HG03280 (cell line): ENCODE results near the gene ACKR2.

ENCODE experiments used
- ATAC-seq: cut with Tn5 transposase; IDR thresholded peaks from one replicate; pipeline ENCODE4 v1.9.1; 2021; ENCODE audit warnings: mild to moderate bottlenecking, moderate library complexity; ENCODE audit not compliant: unreplicated experiment

ACKR2 gene

GRCh38 chr3:42853739-42854302 is 44.6 kb downstream of the ACKR2 start:
- ATAC-seq: no peak

- ATAC-seq: no peak
Observed at GRCh38 chr3:42855219-42855546, 45.9 kb downstream of the ACKR2 start.

GRCh38 chr3:42855547-42856380 is 46.5 kb downstream of the ACKR2 start:
- no peak for ATAC-seq

- ATAC-seq: no peak
Observed at GRCh38 chr3:42856544-42856943, 47.3 kb downstream of the ACKR2 start.

GRCh38 chr3:42864321-42864950 is 55.2 kb downstream of the ACKR2 start:
- ATAC-seq: no peak

GRCh38 chr3:42865256-42865655 is 56.0 kb downstream of the ACKR2 start:
- no peak for ATAC-seq

GRCh38 chr3:42867138-42867537 is 57.9 kb downstream of the ACKR2 start:
- no peak for ATAC-seq

- no peak for ATAC-seq
Observed at GRCh38 chr3:42868841-42869240, 59.6 kb downstream of the ACKR2 start.

- ATAC-seq: no peak
Observed at GRCh38 chr3:42871592-42872196, 62.4 kb downstream of the ACKR2 start.

- ATAC-seq: no peak
Observed at GRCh38 chr3:42872718-42873117, 63.5 kb downstream of the ACKR2 start.

- no peak for ATAC-seq
Observed at GRCh38 chr3:42873221-42873982, 64.2 kb downstream of the ACKR2 start.

- no peak for ATAC-seq
Observed at GRCh38 chr3:42874749-42875148, 65.5 kb downstream of the ACKR2 start.

GRCh38 chr3:42875325-42876151 is 66.3 kb downstream of the ACKR2 start, which contains the start of gene CYP8B1:
Gene CYP8B1 (minus strand): TSS chr3:42875879. CDS start chr3:42875816, 63 bp downstream.
- no peak for ATAC-seq

GRCh38 chr3:42876401-42876800 is 67.2 kb downstream of the ACKR2 start:
- ATAC-seq: no peak

- no peak for ATAC-seq
Observed at GRCh38 chr3:42876940-42877720, 67.9 kb downstream of the ACKR2 start.

GRCh38 chr3:42877881-42878280 is 68.6 kb downstream of the ACKR2 start:
- no peak for ATAC-seq

- ATAC-seq: no peak
Observed at GRCh38 chr3:42880183-42880582, 70.9 kb downstream of the ACKR2 start.

- peak; percentile 97 for ATAC-seq
Observed at GRCh38 chr3:42880601-42881451, 71.6 kb downstream of the ACKR2 start.
